Bronchial epithelial cell (primary cell): ENCODE results near the gene COQ5. TPM values are rescaled to one million over a fixed set of nuclear protein-coding genes. Genes with fewer than 3 reads are reported as not detected.
A peak's percentile ranks its signal among the peaks of the same experiment; 100 is the strongest.

Experiments
- DNase-seq: peaks from one replicate; pipeline ENCODE4 v3.0.0-alpha.2; 2010; ENCODE audit warnings: low read depth
- FAIRE-seq: peaks from 2 replicates; lab custom pipeline; 2011; peaks lifted over from hg19 to GRCh38; lab: Jason Lieb, UNC
- H3K27me3 ChIP-seq: 2 replicates; pipeline ENCODE4 v1.5.1; 2011; ENCODE audit warnings: low read length; ENCODE audit not compliant: control insufficient read depth, insufficient read depth
- H3K36me3 ChIP-seq: 2 replicates; pipeline ENCODE4 v1.5.1; 2011; ENCODE audit warnings: low read length; ENCODE audit not compliant: control insufficient read depth, insufficient read depth
- H3K4me3 ChIP-seq: 2 replicates; pipeline ENCODE4 v1.5.1; 2011; ENCODE audit warnings: mild to moderate bottlenecking, low read depth, low read length, control low read depth
- CTCF ChIP-seq: IDR thresholded peaks from 2 replicates; pipeline ENCODE4 v1.5.1; 2011; ENCODE audit warnings: mild to moderate bottlenecking, moderate library complexity, low read length, control low read depth, inconsistent platforms; ENCODE audit not compliant: insufficient read depth, severe bottlenecking
- total RNA-seq: library from RNA; depleted of rRNA; stranded (reverse); fragments of >200 nt; gene quantifications from 2 replicates; pipeline ENCODE4 v1.2.1, GENCODE V29; 2014

Gene COQ5
- total RNA-seq, 1 donor from 2014 or later, result 32.9 TPM

GRCh38 chr12:120473807-120474615, 54.9 kb downstream of the COQ5 start:
- FAIRE-seq (no peak), DNase-seq (no peak)
- no peak for TF ChIP-seq CTCF
- Histone ChIP-seq H3K27me3 (no peaks in the 10 kb centered on the region), H3K4me3 (no peak overlapping the region), H3K36me3 (no peaks in the 10 kb centered on the region)

GRCh38 chr12:120472521-120472920, 56.4 kb downstream of the COQ5 start:
- FAIRE-seq, result no peak
- no peak for DNase-seq
- TF ChIP-seq CTCF, result no peak
- Histone ChIP-seq H3K4me3 (no peak overlapping the region), H3K27me3 (no peaks in the 10 kb centered on the region), H3K36me3 (peaks cover 1% of the 10 kb centered on the region)

- peaks cover 7% of the 10 kb centered on the region for H3K36me3 ChIP-seq
- H3K27me3 ChIP-seq, result no peaks in the 10 kb centered on the region
- no peak for TF ChIP-seq CTCF
- peak overlapping the region; percentile 92 for H3K4me3 ChIP-seq
- FAIRE-seq (no peak), DNase-seq (no peak)
Measured at GRCh38 chr12:120470150-120470784, 58.7 kb downstream of the COQ5 start.

- H3K4me3 ChIP-seq, result peak within 1 kb of the TSS; percentile 92
- H3K27me3 ChIP-seq, result no peaks in the 10 kb centered on the region
- FAIRE-seq, result no peak
- peak; percentile 88 for DNase-seq
- TF ChIP-seq CTCF, result peak; percentile 100
- peaks cover 10% of the 10 kb centered on the region for H3K36me3 ChIP-seq
Measured at GRCh38 chr12:120469450-120470149, 59.4 kb downstream of the COQ5 start, which contains the start of gene SRSF9. Gene SRSF9 (minus strand): TSS chr12:120469748. CDS start chr12:120469609, 139 bp downstream.

GRCh38 chr12:120468821-120469449, 60.0 kb downstream of the COQ5 start:
- peak overlapping the region; percentile 92 for H3K4me3 ChIP-seq
- H3K36me3 ChIP-seq, result peaks cover 13% of the 10 kb centered on the region
- FAIRE-seq (no peak), DNase-seq (no peak)
- no peaks in the 10 kb centered on the region for H3K27me3 ChIP-seq
- TF ChIP-seq CTCF, result no peak
